Thyroid gland (tissue), 4 donors: Measurements from ENCODE around the gene ATF1.
"Not testable (repeated sequence)": the region's sequence is repeated elsewhere in the genome, so short reads cannot be mapped to it uniquely, and the experiment has no call there.

Experiments used
- CTCF ChIP-seq, 6 experiments: fragments of 200-600 bp in 3 of 6; fragments of 450-650 bp in 3 of 6; sonication (generic) in 3 of 6; IDR thresholded peaks; one replicate each; pipeline ENCODE4 v1.5.1; 2016 to 2019; ENCODE audit warnings: antibody characterized with exemption in 6 of 6, mild to moderate bottlenecking in 2 of 6, inconsistent platforms in 1 of 6, moderate library complexity in 1 of 6
- POLR2A ChIP-seq, 2 donors: fragments of 450-650 bp; IDR thresholded peaks; one replicate each; pipeline ENCODE4 v1.6.1; 2017; ENCODE audit warnings: antibody characterized with exemption in 2 of 2, mild to moderate bottlenecking in 2 of 2, moderate library complexity in 1 of 2

- not testable (repeated sequence) for TF ChIP-seq CTCF, POLR2A (IDR thresholded peaks at IDR 0.05)
These were observed 59.8 kb downstream of the ATF1 start for GRCh38 chr12:50823724-50824123.
